K562 (cell line): ENCODE results near the gene MARCHF3. TPM values are rescaled to one million over a fixed set of nuclear protein-coding genes. Genes with fewer than 3 reads are reported as not detected.

Source experiments
- ATF7 ChIP-seq: fragments of 450-650 bp; IDR thresholded peaks from 2 replicates; pipeline ENCODE4 v1.7.1; 2014; ENCODE audit warnings: mild to moderate bottlenecking, moderate library complexity
- BCLAF1 ChIP-seq, 2 experiments: fragments of 450-650 bp in 1 of 2; IDR thresholded peaks; 2 replicates each; pipeline ENCODE4 v1.6.1; 2011 to 2017; ENCODE audit warnings: low read depth in 2 of 2, antibody characterized with exemption in 1 of 2, borderline replicate concordance in 1 of 2, low read length in 1 of 2, mild to moderate bottlenecking in 1 of 2, mixed read lengths in 1 of 2; ENCODE audit not compliant: control insufficient read depth in 1 of 2
- DPF2 ChIP-seq: fragments of 450-650 bp; IDR thresholded peaks from 2 replicates; pipeline ENCODE4 v1.6.1; 2016
- MED1 ChIP-seq: sonication (generic); formaldehyde crosslinking; IDR thresholded peaks from 2 replicates; pipeline ENCODE4 v1.8.1; 2023; ENCODE audit warnings: missing genetic modification reagents, borderline replicate concordance
- MLLT1 ChIP-seq, 2 experiments: fragments of 450-650 bp; IDR thresholded peaks; 2 replicates each; pipeline ENCODE4 v1.6.1; 2016
- NCOR1 ChIP-seq: fragments of 450-650 bp; IDR thresholded peaks from 2 replicates; pipeline ENCODE4 v1.6.1; 2016; ENCODE audit warnings: mild to moderate bottlenecking, moderate library complexity
- SMARCA5 ChIP-seq: fragments of 450-650 bp; IDR thresholded peaks from 2 replicates; pipeline ENCODE4 v1.6.1; 2016
- TAL1 ChIP-seq: fragments of 450-650 bp; IDR thresholded peaks from 2 replicates; pipeline ENCODE4 v1.6.1; 2016; ENCODE audit warnings: mild to moderate bottlenecking
- TCF3 ChIP-seq: sonication (generic); formaldehyde crosslinking; IDR thresholded peaks from 2 replicates; pipeline ENCODE4 v1.4.0; 2020; ENCODE audit warnings: mild to moderate bottlenecking, missing genetic modification reagents
- ZBTB1 ChIP-seq: sonication (generic); formaldehyde crosslinking; IDR thresholded peaks from 2 replicates; pipeline ENCODE4 v1.8.1; 2023; ENCODE audit warnings: missing genetic modification reagents, low read depth, mild to moderate bottlenecking, borderline replicate concordance
- ZBTB2 ChIP-seq: fragments of 450-650 bp; IDR thresholded peaks from 2 replicates; pipeline ENCODE4 v1.6.1; 2016; ENCODE audit warnings: antibody characterized with exemption
- ZBTB26 ChIP-seq: fragments of 450-650 bp; formaldehyde crosslinking; IDR thresholded peaks from 2 replicates; pipeline ENCODE4 v1.4.0; 2022; ENCODE audit warnings: missing genetic modification characterization
- ZMIZ1 ChIP-seq, 2 experiments: fragments of 150-350 bp in 1 of 2; IDR thresholded peaks; 2 replicates each; pipeline ENCODE4 v1.6.1; 2012 to 2016; ENCODE audit warnings: low read depth in 2 of 2, low read length in 2 of 2, mild to moderate bottlenecking in 1 of 2, moderate library complexity in 1 of 2
- ZNF174 ChIP-seq: fragments of 250-450 bp; sonication (Bioruptor Pico); IDR thresholded peaks from 2 replicates; pipeline ENCODE4 v1.4.0; 2020; ENCODE audit warnings: mild to moderate bottlenecking
- ZNF584 ChIP-seq: fragments of 200-800 bp; sonication (Bioruptor generic); IDR thresholded peaks from 2 replicates; pipeline ENCODE4 v1.6.1; 2016; ENCODE audit warnings: low read depth, mild to moderate bottlenecking, missing genetic modification characterization, missing compliant biosample characterization
- ZSCAN32 ChIP-seq: fragments of 450-650 bp; formaldehyde crosslinking; IDR thresholded peaks from 2 replicates; pipeline ENCODE4 v1.4.0; 2020; ENCODE audit warnings: mild to moderate bottlenecking, moderate library complexity
- polyA plus RNA-seq, 8 experiments: library from polyadenylated mRNA; depleted of rRNA in 4 of 8; stranded (reverse) in 5 of 8; unstranded in 3 of 8; fragments of >200 nt; fragmentation: Nextera tagmentation in 2 of 8; fragmentation: Illumina TruSeq in 1 of 8; extraction: Ambion mirVana in 2 of 8; extraction: Trizol in 1 of 8; gene quantifications; 2 replicates each; pipeline versions ENCODE4 v1.2.1 to v1.2.3, GENCODE V29; 2011 to 2014; ENCODE audit warnings: inconsistent platforms in 1 of 8, missing spikeins in 1 of 8
- total RNA-seq, 7 experiments: library from RNA; depleted of rRNA in 6 of 7; stranded (reverse); fragments of >200 nt in 6 of 7; fragmentation: Illumina TruSeq in 2 of 7; extraction: Trizol in 2 of 7; gene quantifications; 2 replicates each; pipeline versions ENCODE4 v1.2.1 to v1.2.3, GENCODE V29; 2011 to 2021; ENCODE audit warnings: low replicate concordance in 1 of 7

MARCHF3 gene
- total and polyA plus RNA-seq, 9 of the 15 experiments (the other 6 are each of a cell fraction or from before 2014, with no cell fraction given): 5.6 to 37.4 (median 16.5) TPM

GRCh38 chr5:126921241-126922091 is 108.9 kb downstream of the MARCHF3 start (continued):
- peak in 1 of 2 experiments; percentile 38; a peak in 1 of 4 replicates for TF ChIP-seq MLLT1 (IDR thresholded peaks at IDR 0.05)
- TF ChIP-seq NCOR1: 0 out of 2 replicates have a peak, but pooled peaks have one; percentile 6
- TF ChIP-seq ZMIZ1 (IDR thresholded peaks at IDR 0.05; ENCODE audit: low read depth in 2 of 2, low read length in 2 of 2): no peak
- no peak for TF ChIP-seq ZNF584 (CRISPR knock-in tag)
- TF ChIP-seq ZBTB26 (CRISPR knock-in tag): no peak
- peak; percentile 17; the same call in 1 of the 2 replicates for TF ChIP-seq ATF7
- TF ChIP-seq SMARCA5: no peak
- no peak for TF ChIP-seq BCLAF1 (IDR thresholded peaks at IDR 0.05; ENCODE audit: borderline replicate concordance in 1 of 2, control insufficient read depth in 1 of 2, low read depth in 2 of 2, low read length in 1 of 2)
- TF ChIP-seq TCF3 (CRISPR knock-in tag): peak; percentile 78
- TF ChIP-seq DPF2: no peak
- no peak for TF ChIP-seq ZNF174 (CRISPR knock-in tag)
- no peak for TF ChIP-seq MED1 (CRISPR knock-in tag)
- no peak for TF ChIP-seq ZBTB2
- no peak for TF ChIP-seq ZBTB1
- no peak for TF ChIP-seq ZSCAN32 (CRISPR knock-in tag)
- 0 out of 2 replicates have a peak, but pooled peaks have one; percentile 16 for TF ChIP-seq TAL1
